ENCODE results near the gene ABCA6.

DNA sequence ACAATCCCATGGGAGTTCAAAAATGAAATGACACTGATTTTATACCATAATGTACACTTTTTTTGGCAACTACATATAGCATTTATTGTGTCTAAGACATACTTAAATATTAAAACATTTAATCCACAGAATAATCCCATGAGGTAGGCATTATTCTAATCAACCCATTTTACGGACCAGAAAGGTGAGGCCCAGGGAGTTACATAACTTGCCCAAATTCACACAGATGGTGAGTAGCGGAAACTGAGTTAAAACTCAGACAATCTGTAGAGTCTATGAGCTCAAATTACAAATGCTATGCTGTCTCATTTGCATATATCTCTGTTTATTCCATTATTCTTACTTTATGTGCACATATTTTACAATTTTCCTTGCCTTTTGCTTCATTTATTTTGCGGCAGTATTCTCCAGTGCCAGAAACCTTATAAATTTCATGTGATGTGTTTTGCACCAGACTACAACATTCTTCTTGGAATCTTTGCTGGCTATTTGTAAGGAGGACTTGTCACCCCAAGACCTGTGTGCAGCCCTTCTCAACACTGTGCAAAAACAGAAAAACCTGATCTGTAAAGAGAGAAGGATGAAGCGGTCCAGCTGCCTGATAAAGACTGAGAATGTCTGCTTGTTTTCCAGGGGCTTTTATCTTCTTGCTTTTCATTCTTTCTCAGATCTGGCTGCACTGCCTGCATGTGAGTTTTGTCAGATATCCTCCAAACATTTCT is 78.7 kb downstream of the ABCA6 start:
- no peak for TF ChIP-seq POLR2AphosphoS5 (IDR thresholded peaks at IDR 0.05; ENCODE audit: low read depth, low read length)
- TF ChIP-seq SIN3A (IDR thresholded peaks at IDR 0.05; ENCODE audit: borderline replicate concordance, insufficient read depth, low read length): no peak
- no peak for TF ChIP-seq TAF1 (IDR thresholded peaks at IDR 0.05; ENCODE audit: borderline replicate concordance, insufficient read depth, low read length)
- no peak for TF ChIP-seq REST (IDR thresholded peaks at IDR 0.05; ENCODE audit: insufficient read depth in 1 of 2, low read depth in 2 of 2, low read length in 2 of 2)
- no peak for TF ChIP-seq FOXP2 (optimal IDR thresholded peaks at IDR 0.05; ENCODE audit: borderline replicate concordance, extremely low read depth, extremely low read length, insufficient read depth)

Measured in PFSK-1 (cell line).